CD4-positive, alpha-beta memory T cell (primary cell): ENCODE data around the gene PXDN. TPM values are rescaled to one million over a fixed set of nuclear protein-coding genes. Genes with fewer than 3 reads are reported as not detected.

Experiments
- CTCF ChIA-PET: fragments of 350-600 bp; sonication (Branson Sonifier 250); formaldehyde crosslinking; loops from one replicate; lab custom pipeline; 2021; ENCODE audit warnings: inconsistent platforms; ENCODE audit not compliant: partially characterized antibody; lab: Charles Lee
- POLR2A ChIA-PET: fragments of 350-600 bp; sonication (Branson Sonifier 250); formaldehyde crosslinking; loops from one replicate; lab custom pipeline; 2021; ENCODE audit not compliant: partially characterized antibody; lab: Charles Lee
- DNase-seq, 5 donors: peaks; one replicate each; pipeline versions ENCODE4 v3.0.0 to v3.0.0-alpha.2; 2020 to 2022; ENCODE audit warnings: mixed read lengths in 1 of 5
- H3K27ac ChIP-seq: one replicate; pipeline ENCODE4 v1.7.0; 2013; ENCODE audit warnings: low read depth, low read length
- H3K27me3 ChIP-seq: 2 replicates; pipeline ENCODE4 v1.7.0; 2013; ENCODE audit warnings: mild to moderate bottlenecking, low read length, moderate library complexity; ENCODE audit not compliant: insufficient read depth
- H3K36me3 ChIP-seq: 2 replicates; pipeline ENCODE4 v1.7.0; 2013; ENCODE audit warnings: mild to moderate bottlenecking, low read length, moderate library complexity; ENCODE audit not compliant: insufficient read depth
- H3K4me1 ChIP-seq: 2 replicates; pipeline ENCODE4 v1.7.0; 2013; ENCODE audit warnings: mild to moderate bottlenecking, low read length, moderate library complexity; ENCODE audit not compliant: insufficient read depth
- H3K4me3 ChIP-seq, 2 donors: one replicate each; pipeline ENCODE4 v1.7.0; 2013; ENCODE audit warnings: low read length in 2 of 2, mild to moderate bottlenecking in 1 of 2
- H3K9me3 ChIP-seq, 2 donors: one replicate each; pipeline ENCODE4 v1.7.0; 2013; ENCODE audit warnings: low read length in 2 of 2, control low read depth in 1 of 2; ENCODE audit not compliant: control insufficient read depth in 1 of 2
- H3K27ac Mint-ChIP-seq, 7 donors: one replicate each; pipeline ENCODE4 v1.8.0; 2020 to 2021; ENCODE audit warnings: mixed read lengths in 7 of 7, mild to moderate bottlenecking in 6 of 7, inconsistent platforms in 3 of 7, moderate library complexity in 3 of 7
- H3K27me3 Mint-ChIP-seq, 2 donors: one replicate each; pipeline ENCODE4 v1.8.0; 2020 to 2021; ENCODE audit warnings: mixed read lengths in 2 of 2
- H3K36me3 Mint-ChIP-seq, 2 donors: one replicate each; pipeline ENCODE4 v1.8.0; 2020 to 2021; ENCODE audit warnings: mixed read lengths in 2 of 2, inconsistent platforms in 1 of 2, mild to moderate bottlenecking in 1 of 2
- H3K4me1 Mint-ChIP-seq, 4 donors: one replicate each; pipeline ENCODE4 v1.8.0; 2020 to 2021; ENCODE audit warnings: mixed read lengths in 4 of 4, mild to moderate bottlenecking in 1 of 4
- H3K4me3 Mint-ChIP-seq, 8 donors: one replicate each; pipeline ENCODE4 v1.8.0; 2020 to 2021; ENCODE audit warnings: mixed read lengths in 8 of 8, mild to moderate bottlenecking in 7 of 8, moderate library complexity in 6 of 8, inconsistent platforms in 3 of 8
- H3K9me3 Mint-ChIP-seq, 8 donors: one replicate each; pipeline ENCODE4 v1.8.0; 2020 to 2021; ENCODE audit warnings: mixed read lengths in 8 of 8, mild to moderate bottlenecking in 5 of 8, inconsistent platforms in 3 of 8, moderate library complexity in 1 of 8
- intact Hi-C: fragments of 100-400 bp; cut with micrococcal nuclease; formaldehyde crosslinking; loops from one replicate; pipeline ENCODE4 v1.15.1; 2023
- polyA plus RNA-seq, 2 donors: library from polyadenylated mRNA; unstranded; fragments of 300-500 nt; fragmentation: Illumina TruSeq; gene quantifications; one replicate each; pipeline ENCODE4 v1.2.3, GENCODE V29; 2021
- total RNA-seq, 2 experiments: library from RNA; stranded (reverse); gene quantifications; one replicate each; pipeline ENCODE4 v1.2.3, GENCODE V29; 2021

Gene PXDN
- total and polyA plus RNA-seq, 4 experiments from 2014 or later, result 0.79 TPM; not detected in 3

- Histone ChIP-seq H3K27ac (no peak overlapping the region), H3K4me3 (no peak overlapping the region), H3K9me3 (no peaks in the 10 kb centered on the region), H3K4me1 (no peaks in the 10 kb centered on the region), H3K27me3 (no peaks in the 10 kb centered on the region), H3K36me3 (no peaks in the 10 kb centered on the region)
- CTCF ChIA-PET, result no interaction called here
- H3K9me3 Mint-ChIP-seq, result peaks cover 0 to 2% (median 0%) of the 10 kb centered on the region in 8 donors
- POLR2A ChIA-PET, result no interaction called here
- DNase-seq, result no peak
- H3K4me1 Mint-ChIP-seq, result no peaks in the 10 kb centered on the region
- no peaks in the 10 kb centered on the region for H3K36me3 Mint-ChIP-seq
- H3K27me3 Mint-ChIP-seq, result peaks cover 2 to 7% of the 10 kb centered on the region in 2 donors
- intact Hi-C loops, result no loop called here
- H3K27ac Mint-ChIP-seq, result no peak overlapping the region
- H3K4me3 Mint-ChIP-seq, result no peak overlapping the region
Measured at GRCh38 chr2:1660656-1661640, 83.4 kb downstream of the PXDN start.

- Mint-ChIP-seq H3K4me3 (no peak overlapping the region), H3K4me1 (no peaks in the 10 kb centered on the region), H3K9me3 (peaks cover 0 to 2% (median 0%) of the 10 kb centered on the region in 8 donors), H3K27ac (no peak overlapping the region), H3K27me3 (peaks cover 0 to 7% of the 10 kb centered on the region in 2 donors), H3K36me3 (no peaks in the 10 kb centered on the region)
- CTCF ChIA-PET, result no interaction called here
- Histone ChIP-seq H3K27ac (no peak overlapping the region), H3K4me3 (no peak overlapping the region), H3K36me3 (no peaks in the 10 kb centered on the region), H3K27me3 (no peaks in the 10 kb centered on the region), H3K9me3 (no peaks in the 10 kb centered on the region), H3K4me1 (no peaks in the 10 kb centered on the region)
- POLR2A ChIA-PET, result no interaction called here
- intact Hi-C loops, result no loop called here
- no peak for DNase-seq
Measured at GRCh38 chr2:1659951-1660565, 84.3 kb downstream of the PXDN start.

GRCh38 chr2:1658394-1659151, 85.7 kb downstream of the PXDN start:
- Mint-ChIP-seq H3K4me3 (no peak overlapping the region), H3K27me3 (peaks cover 0 to 5% of the 10 kb centered on the region in 2 donors), H3K36me3 (no peaks in the 10 kb centered on the region), H3K9me3 (peaks cover 0 to 2% (median 0%) of the 10 kb centered on the region in 8 donors), H3K4me1 (no peaks in the 10 kb centered on the region), H3K27ac (no peak overlapping the region)
- no peak overlapping the region for H3K4me3 ChIP-seq
- H3K27ac ChIP-seq, result no peak overlapping the region
- no peaks in the 10 kb centered on the region for H3K27me3 ChIP-seq
- H3K4me1 ChIP-seq, result no peaks in the 10 kb centered on the region
- intact Hi-C loops, result no loop called here
- no peaks in the 10 kb centered on the region for H3K36me3 ChIP-seq
- DNase-seq, result no peak
- no peaks in the 10 kb centered on the region for H3K9me3 ChIP-seq
- ChIA-PET CTCF (no interaction called here), POLR2A (no interaction called here)

GRCh38 chr2:1656961-1657841, 87.1 kb downstream of the PXDN start:
- CTCF ChIA-PET, result no interaction called here

GRCh38 chr2:1656326-1656960, 87.9 kb downstream of the PXDN start:
- no peak for DNase-seq
- no peak overlapping the region for H3K4me3 ChIP-seq
- intact Hi-C loops, result no loop called here
- Mint-ChIP-seq H3K4me3 (no peak overlapping the region), H3K27ac (no peak overlapping the region), H3K9me3 (peaks cover 0 to 2% (median 0%) of the 10 kb centered on the region in 8 donors), H3K4me1 (no peaks in the 10 kb centered on the region), H3K36me3 (no peaks in the 10 kb centered on the region), H3K27me3 (peaks cover 0 to 5% of the 10 kb centered on the region in 2 donors)
- H3K36me3 ChIP-seq, result no peaks in the 10 kb centered on the region
- ChIA-PET POLR2A (no interaction called here), CTCF (no interaction called here)
- H3K27ac ChIP-seq, result no peak overlapping the region
- no peaks in the 10 kb centered on the region for H3K4me1 ChIP-seq
- no peaks in the 10 kb centered on the region for H3K9me3 ChIP-seq
- H3K27me3 ChIP-seq, result no peaks in the 10 kb centered on the region

More at GRCh38 chr2:1656961-1657841, 87.1 kb downstream of the PXDN start:
- POLR2A ChIA-PET, result no interaction called here
- H3K27ac Mint-ChIP-seq, result no peak overlapping the region
- intact Hi-C loops, result no loop called here
- no peak overlapping the region for H3K4me3 Mint-ChIP-seq
- no peaks in the 10 kb centered on the region for H3K4me1 Mint-ChIP-seq
- H3K9me3 Mint-ChIP-seq, result peaks cover 0 to 2% (median 0%) of the 10 kb centered on the region in 8 donors
- H3K27ac ChIP-seq, result no peak overlapping the region
- H3K36me3 Mint-ChIP-seq, result no peaks in the 10 kb centered on the region
- DNase-seq, result no peak
- no peaks in the 10 kb centered on the region for H3K27me3 ChIP-seq
- peaks cover 0 to 5% of the 10 kb centered on the region in 2 donors for H3K27me3 Mint-ChIP-seq
- H3K4me1 ChIP-seq, result no peaks in the 10 kb centered on the region
- no peaks in the 10 kb centered on the region for H3K9me3 ChIP-seq
- H3K4me3 ChIP-seq, result no peak overlapping the region
- H3K36me3 ChIP-seq, result no peaks in the 10 kb centered on the region

- H3K4me3 ChIP-seq, result no peak overlapping the region
- H3K4me1 ChIP-seq, result no peaks in the 10 kb centered on the region
- Mint-ChIP-seq H3K36me3 (no peaks in the 10 kb centered on the region), H3K27me3 (peaks cover 0 to 5% of the 10 kb centered on the region in 2 donors), H3K4me1 (peaks cover 0 to under 1% (median 0%) of the 10 kb centered on the region in 4 donors), H3K4me3 (no peak overlapping the region), H3K9me3 (peaks cover 0 to 4% (median 0%) of the 10 kb centered on the region in 8 donors), H3K27ac (no peak overlapping the region)
- POLR2A ChIA-PET, result no interaction called here
- no peak for DNase-seq
- intact Hi-C loops, result no loop called here
- CTCF ChIA-PET, result no interaction called here
- no peaks in the 10 kb centered on the region for H3K27me3 ChIP-seq
- no peak overlapping the region for H3K27ac ChIP-seq
- H3K36me3 ChIP-seq, result no peaks in the 10 kb centered on the region
- no peaks in the 10 kb centered on the region for H3K9me3 ChIP-seq
Measured at GRCh38 chr2:1655461-1655860, 88.9 kb downstream of the PXDN start.
